Measurements from ENCODE around the gene KAT2B.

DNA sequence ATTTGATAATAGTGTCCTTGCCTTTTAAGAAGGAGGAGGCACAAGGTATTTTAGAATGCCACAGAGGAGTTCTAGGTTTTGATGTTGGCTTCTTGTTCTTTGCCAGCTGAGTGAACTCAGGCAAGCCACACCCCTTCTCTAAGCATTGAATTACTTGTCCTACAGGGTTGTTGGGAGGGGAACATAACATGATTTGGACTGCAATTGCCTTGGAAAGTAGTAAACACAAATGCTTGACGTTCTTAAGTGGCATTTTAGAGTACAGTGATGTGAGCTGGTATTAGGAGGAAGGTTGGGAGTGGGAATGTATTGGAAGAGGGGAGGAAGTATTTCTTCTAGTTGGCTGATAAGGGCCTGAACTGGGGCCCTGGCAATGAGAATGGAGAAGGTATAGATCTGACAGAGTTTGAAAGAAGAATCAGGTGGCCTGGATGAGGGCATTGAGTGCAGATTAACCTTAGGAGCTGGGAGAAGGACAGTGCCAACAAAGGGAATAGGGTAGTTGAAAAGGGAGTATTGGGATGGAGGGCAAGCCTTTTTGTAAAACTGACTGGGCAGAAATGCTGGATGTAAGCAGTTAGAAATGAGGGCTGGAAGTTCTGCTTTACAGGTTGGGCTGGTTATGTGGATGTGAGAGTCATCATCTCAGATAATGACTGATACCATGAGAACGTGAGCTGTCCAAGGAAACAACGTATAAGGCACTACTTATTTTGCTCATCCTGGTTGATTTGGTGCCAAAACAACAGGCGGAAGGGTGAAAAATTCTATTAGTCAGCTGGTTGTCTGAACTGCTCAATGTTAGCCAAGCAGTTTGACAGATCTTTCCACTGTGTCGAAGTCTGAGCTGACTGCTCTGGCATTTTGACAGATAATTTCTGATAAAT lies 16.7 kb downstream of the KAT2B start:
- TF ChIP-seq EZH2 (IDR thresholded peaks at IDR 0.05; ENCODE audit: borderline replicate concordance, insufficient read depth, low read depth, low read length, poor library complexity, severe bottlenecking) = no peak
- TF ChIP-seq, protein P1, sequence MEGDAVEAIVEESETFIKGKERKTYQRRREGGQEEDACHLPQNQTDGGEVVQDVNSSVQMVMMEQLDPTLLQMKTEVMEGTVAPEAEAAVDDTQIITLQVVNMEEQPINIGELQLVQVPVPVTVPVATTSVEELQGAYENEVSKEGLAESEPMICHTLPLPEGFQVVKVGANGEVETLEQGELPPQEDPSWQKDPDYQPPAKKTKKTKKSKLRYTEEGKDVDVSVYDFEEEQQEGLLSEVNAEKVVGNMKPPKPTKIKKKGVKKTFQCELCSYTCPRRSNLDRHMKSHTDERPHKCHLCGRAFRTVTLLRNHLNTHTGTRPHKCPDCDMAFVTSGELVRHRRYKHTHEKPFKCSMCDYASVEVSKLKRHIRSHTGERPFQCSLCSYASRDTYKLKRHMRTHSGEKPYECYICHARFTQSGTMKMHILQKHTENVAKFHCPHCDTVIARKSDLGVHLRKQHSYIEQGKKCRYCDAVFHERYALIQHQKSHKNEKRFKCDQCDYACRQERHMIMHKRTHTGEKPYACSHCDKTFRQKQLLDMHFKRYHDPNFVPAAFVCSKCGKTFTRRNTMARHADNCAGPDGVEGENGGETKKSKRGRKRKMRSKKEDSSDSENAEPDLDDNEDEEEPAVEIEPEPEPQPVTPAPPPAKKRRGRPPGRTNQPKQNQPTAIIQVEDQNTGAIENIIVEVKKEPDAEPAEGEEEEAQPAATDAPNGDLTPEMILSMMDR (IDR thresholded peaks at IDR 0.05) = no peak

Measured in B cell (primary cell).